Thyroid gland (tissue), 4 donors: Measurements from ENCODE around the gene HMGCS1. TPM values are rescaled to one million over a fixed set of nuclear protein-coding genes. Genes with fewer than 3 reads are reported as not detected.

Source experiments
- DNase-seq, 2 donors: peaks; one replicate each; pipeline ENCODE4 v3.0.0-alpha.2; 2019
- H3K27ac ChIP-seq, 3 donors: fragments of 200-600 bp; sonication (generic); 1 replicate in 2 of 3; 2 replicates in 1 of 3; pipeline ENCODE4 v1.5.1; 2016 to 2019; ENCODE audit warnings: mild to moderate bottlenecking in 1 of 3, moderate library complexity in 1 of 3
- H3K27me3 ChIP-seq: fragments of 200-600 bp; sonication (generic); one replicate; pipeline ENCODE4 v1.5.1; 2019
- H3K36me3 ChIP-seq, 2 donors: fragments of 200-600 bp; sonication (generic); one replicate each; pipeline ENCODE4 v1.5.1; 2016 to 2019
- H3K4me1 ChIP-seq, 2 donors: fragments of 200-600 bp; sonication (generic); one replicate each; pipeline ENCODE4 v1.5.1; 2017 to 2019
- H3K4me3 ChIP-seq, 3 donors: fragments of 200-600 bp; sonication (generic); replicated peaks in 1 of 3; 1 replicate in 2 of 3; 2 replicates in 1 of 3; pipeline ENCODE4 v1.5.1; 2016; ENCODE audit warnings: mild to moderate bottlenecking in 1 of 3
- H3K9me3 ChIP-seq: fragments of 200-600 bp; sonication (generic); one replicate; pipeline ENCODE4 v1.5.1; 2017
- CTCF ChIP-seq, 6 experiments: fragments of 200-600 bp in 3 of 6; fragments of 450-650 bp in 3 of 6; sonication (generic) in 3 of 6; IDR thresholded peaks; one replicate each; pipeline ENCODE4 v1.5.1; 2016 to 2019; ENCODE audit warnings: antibody characterized with exemption in 6 of 6, mild to moderate bottlenecking in 2 of 6, inconsistent platforms in 1 of 6, moderate library complexity in 1 of 6
- POLR2A ChIP-seq, 2 donors: fragments of 450-650 bp; IDR thresholded peaks; one replicate each; pipeline ENCODE4 v1.6.1; 2017; ENCODE audit warnings: antibody characterized with exemption in 2 of 2, mild to moderate bottlenecking in 2 of 2, moderate library complexity in 1 of 2
- WGBS, 2 donors: methylation state at CpG; one replicate each; pipeline ENCODE4 v1.1.5; 2017; 5-methylcytosine and 5-hydroxymethylcytosine counted together
- intact Hi-C: fragments of 100-400 bp; cut with DNase I; formaldehyde crosslinking; loops from one replicate; pipeline ENCODE4 v1.15.1; 2023
- total RNA-seq, 4 donors: library from RNA; depleted of rRNA; stranded (reverse); fragments of >200 nt; gene quantifications; one replicate each; pipeline ENCODE4 v1.2.3, GENCODE V29; 2016

HMGCS1 gene
- total RNA-seq, 4 donors from 2014 or later = 33.5 to 58.7 (median 44.1) TPM

- TF ChIP-seq CTCF (IDR thresholded peaks at IDR 0.05) (no peak), POLR2A (IDR thresholded peaks at IDR 0.05) (no peak)
- Histone ChIP-seq H3K4me3 (no peak overlapping the region), H3K27me3 (no peaks in the 10 kb centered on the region), H3K9me3 (no peaks in the 10 kb centered on the region), H3K4me1 (no peaks in the 10 kb centered on the region), H3K36me3 (no peaks in the 10 kb centered on the region), H3K27ac (no peak overlapping the region)
- DNase-seq = no peak
- intact Hi-C loops = no loop called here
- 76 to 82% methylated on average over 5 of the region's 5 CpGs for WGBS, 2 donors
Measured at GRCh38 chr5:43251754-43252153, 61.5 kb downstream of the HMGCS1 start.

GRCh38 chr5:43245724-43246385 is 67.4 kb downstream of the HMGCS1 start:
- intact Hi-C loops = no loop called here
- Histone ChIP-seq H3K36me3 (no peaks in the 10 kb centered on the region), H3K4me1 (no peaks in the 10 kb centered on the region), H3K27ac (no peak overlapping the region), H3K27me3 (no peaks in the 10 kb centered on the region), H3K4me3 (no peak overlapping the region), H3K9me3 (no peaks in the 10 kb centered on the region)
- TF ChIP-seq POLR2A (IDR thresholded peaks at IDR 0.05) = no peak
- TF ChIP-seq CTCF (IDR thresholded peaks at IDR 0.05) = no peak
- no peak for DNase-seq
- 93 to 96% methylated on average over 19 of the region's 19 CpGs for WGBS, 2 donors

GRCh38 chr5:43244823-43245565 is 68.2 kb downstream of the HMGCS1 start:
- H3K4me3 ChIP-seq = no peak overlapping the region
- H3K36me3 ChIP-seq = no peaks in the 10 kb centered on the region
- H3K27me3 ChIP-seq = no peaks in the 10 kb centered on the region
- H3K27ac ChIP-seq = no peak overlapping the region
- no peak for DNase-seq
- intact Hi-C loops = no loop called here
- no peaks in the 10 kb centered on the region for H3K9me3 ChIP-seq
- 83 to 85% methylated on average over 11 of the region's 11 CpGs for WGBS, 2 donors
- TF ChIP-seq CTCF (IDR thresholded peaks at IDR 0.05) = no peak
- no peak for TF ChIP-seq POLR2A (IDR thresholded peaks at IDR 0.05)
- H3K4me1 ChIP-seq = no peaks in the 10 kb centered on the region

GRCh38 chr5:43243270-43243669 is 69.9 kb downstream of the HMGCS1 start:
- no peaks in the 10 kb centered on the region for H3K4me1 ChIP-seq
- intact Hi-C loops = no loop called here
- no peak overlapping the region for H3K4me3 ChIP-seq
- no peak for DNase-seq
- no peak for TF ChIP-seq CTCF (IDR thresholded peaks at IDR 0.05)
- no peak for TF ChIP-seq POLR2A (IDR thresholded peaks at IDR 0.05)
- H3K9me3 ChIP-seq = no peaks in the 10 kb centered on the region
- H3K36me3 ChIP-seq = no peaks in the 10 kb centered on the region
- H3K27ac ChIP-seq = no peak overlapping the region
- H3K27me3 ChIP-seq = no peaks in the 10 kb centered on the region

GRCh38 chr5:43242196-43242595 is 71.0 kb downstream of the HMGCS1 start:
- WGBS, 2 donors = 54 to 70% methylated on average over 1 of the region's 1 CpG
- Histone ChIP-seq H3K27ac (no peak overlapping the region), H3K4me3 (no peak overlapping the region), H3K4me1 (no peaks in the 10 kb centered on the region), H3K36me3 (no peaks in the 10 kb centered on the region), H3K9me3 (no peaks in the 10 kb centered on the region), H3K27me3 (no peaks in the 10 kb centered on the region)
- intact Hi-C loops = no loop called here
- DNase-seq = no peak
- TF ChIP-seq POLR2A (IDR thresholded peaks at IDR 0.05) (no peak), CTCF (IDR thresholded peaks at IDR 0.05) (no peak)
